RWPE1 (cell line): Measurements from ENCODE around the gene PDGFA.

Experiments used
- CTCF ChIA-PET: fragments of 350-600 bp; sonication (Branson Sonifier 250); formaldehyde crosslinking; extraction: SDS; loops from one replicate; lab custom pipeline; 2021; lab: Yijun Ruan, JAX
- POLR2A ChIA-PET: fragments of 400-600 bp; formaldehyde crosslinking; extraction: SDS; loops from one replicate; lab custom pipeline; 2020; ENCODE audit warnings: antibody characterized with exemption; ENCODE audit not compliant: low non-redundant PET; lab: Yijun Ruan, JAX
- DNase-seq: peaks from one replicate; pipeline ENCODE4 v3.0.0; 2012; ENCODE audit warnings: low spot score
- H3K27ac ChIP-seq: fragments of 450-650 bp; 2 replicates; pipeline ENCODE4 v1.5.1; 2017
- CTCF ChIP-seq: fragments of 450-650 bp; conservative IDR thresholded peaks from 2 replicates; pipeline ENCODE4 v1.5.1; 2017; ENCODE audit warnings: low read depth, mild to moderate bottlenecking

Gene PDGFA

GRCh38 chr7:519484-520390, at the start of gene PDGFA:
Gene PDGFA, minus strand, starts transcription at chr7:519846. Its CDS starts 845 bp downstream, at chr7:519001.
- H3K27ac ChIP-seq, result peak within 1 kb of the TSS; percentile 98
- ChIA-PET POLR2A (interaction anchor here (1.1 kb wide), 1 partner anchor 19 kb away, joined by 5 read pairs; no protein-coding TSS in a partner anchor), CTCF (interaction anchor here (0.5 to 0.7 kb wide), 4 partner anchors 27 to 293 kb away, joined by 3 to 4 read pairs (median 3); no protein-coding TSS in a partner anchor)
- DNase-seq, result peak; percentile 55
- no peak; the same call in 1 of the 2 replicates for TF ChIP-seq CTCF

GRCh38 chr7:568031-568951, 48.6 kb upstream of the PDGFA start:
- no peak overlapping the region for H3K27ac ChIP-seq
- ChIA-PET CTCF (no interaction called here), POLR2A (no interaction called here)
- no peak for DNase-seq
- no peak for TF ChIP-seq CTCF

- DNase-seq, result no peak
- CTCF ChIA-PET, result no interaction called here
- POLR2A ChIA-PET, result no interaction called here
- no peak overlapping the region for H3K27ac ChIP-seq
- no peak for TF ChIP-seq CTCF
Observed at GRCh38 chr7:567305-567883, 47.7 kb upstream of the PDGFA start.

- TF ChIP-seq CTCF, result no peak
- POLR2A ChIA-PET, result no interaction called here
- H3K27ac ChIP-seq, result no peak overlapping the region
- CTCF ChIA-PET, result no interaction called here
- DNase-seq, result no peak
Observed at GRCh38 chr7:566100-566499, 46.5 kb upstream of the PDGFA start.

- no peak overlapping the region for H3K27ac ChIP-seq
- ChIA-PET POLR2A (no interaction called here), CTCF (no interaction called here)
- no peak for TF ChIP-seq CTCF
- no peak for DNase-seq
Observed at GRCh38 chr7:564176-564865, 44.7 kb upstream of the PDGFA start.
